ENCODE data around the gene FADS2. TPM values are rescaled to one million over a fixed set of nuclear protein-coding genes. Genes with fewer than 3 reads are reported as not detected.

The FADS2 gene
- total RNA-seq, 1 experiment from 2014 or later, result 36.3 TPM

DNA sequence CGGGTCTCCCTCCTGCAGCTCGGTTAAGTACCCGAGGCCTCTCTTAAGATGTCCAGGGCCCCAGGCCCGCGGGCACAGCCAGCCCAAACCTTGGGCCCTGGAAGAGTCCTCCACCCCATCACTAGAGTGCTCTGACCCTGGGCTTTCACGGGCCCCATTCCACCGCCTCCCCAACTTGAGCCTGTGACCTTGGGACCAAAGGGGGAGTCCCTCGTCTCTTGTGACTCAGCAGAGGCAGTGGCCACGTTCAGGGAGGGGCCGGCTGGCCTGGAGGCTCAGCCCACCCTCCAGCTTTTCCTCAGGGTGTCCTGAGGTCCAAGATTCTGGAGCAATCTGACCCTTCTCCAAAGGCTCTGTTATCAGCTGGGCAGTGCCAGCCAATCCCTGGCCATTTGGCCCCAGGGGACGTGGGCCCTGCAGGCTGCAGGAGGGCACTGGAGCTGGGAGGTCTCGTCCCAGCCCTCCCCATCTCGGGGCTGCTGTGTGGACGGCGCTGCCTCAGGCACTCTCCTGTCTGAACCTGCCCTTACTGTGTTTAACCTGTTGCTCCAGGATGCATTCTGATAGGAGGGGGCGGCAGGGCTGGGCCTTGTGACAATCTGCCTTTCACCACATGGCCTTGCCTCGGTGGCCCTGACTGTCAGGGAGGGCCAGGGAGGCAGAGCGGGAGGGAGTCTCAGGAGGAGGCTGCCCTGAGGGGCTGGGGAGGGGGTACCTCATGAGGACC lies 38.3 kb downstream of the FADS2 start:
- Mint-ChIP-seq H3K4me1 (ENCODE audit: low read depth, unreplicated experiment) (no peaks in the 10 kb centered on the region), H3K36me3 (ENCODE audit: insufficient read depth, unreplicated experiment) (peaks cover 4% of the 10 kb centered on the region), H3K27ac (ENCODE audit: unreplicated experiment) (no peak overlapping the region), H3K27me3 (ENCODE audit: insufficient read depth, unreplicated experiment) (no peaks in the 10 kb centered on the region), H3K9me3 (ENCODE audit: unreplicated experiment) (no peaks in the 10 kb centered on the region), H3K4me3 (ENCODE audit: unreplicated experiment) (no peak overlapping the region)
- no peak for TF ChIP-seq CTCF (IDR thresholded peaks at IDR 0.05; ENCODE audit: insufficient read depth in 1 of 2, low read depth in 1 of 2, low read length in 1 of 2, severe bottlenecking in 1 of 2, unreplicated experiment in 1 of 2)
- Histone ChIP-seq H3K4me1 (peaks cover 12% of the 10 kb centered on the region), H3K27me3 (replicated peaks; ENCODE audit: control insufficient read depth, insufficient read depth, low read length) (no peaks in the 10 kb centered on the region), H3K36me3 (ENCODE audit: control insufficient read depth, insufficient read depth, low read length) (no peaks in the 10 kb centered on the region), H3K4me3 (ENCODE audit: low read depth, low read length) (no peak overlapping the region), H3K9me3 (no peaks in the 10 kb centered on the region)
- POLR2A ChIA-PET, result interaction anchor here (0.6 kb wide), 1 partner anchor 60 kb away, joined by 3 read pairs; no protein-coding TSS in a partner anchor
- intact Hi-C loops (cut with micrococcal nuclease; ENCODE audit: unreplicated experiment), result no loop called here
- CTCF ChIA-PET, result interaction anchor here (0.6 kb wide), 1 partner anchor 925 kb away, joined by 4 read pairs; no protein-coding TSS in a partner anchor
- BruUV-seq (replicated peaks), result no TSS peak
- no peak for DNase-seq

- ChIA-PET POLR2A (interaction anchor here (0.6 kb wide), 1 partner anchor 60 kb away, joined by 3 read pairs; no protein-coding TSS in a partner anchor), CTCF (interaction anchor here (0.6 kb wide), 1 partner anchor 925 kb away, joined by 4 read pairs; no protein-coding TSS in a partner anchor)
- H3K27me3 Mint-ChIP-seq (ENCODE audit: insufficient read depth, unreplicated experiment), result no peaks in the 10 kb centered on the region
- no peak overlapping the region for H3K4me3 ChIP-seq (ENCODE audit: low read depth, low read length)
- no peaks in the 10 kb centered on the region for H3K4me1 Mint-ChIP-seq (ENCODE audit: low read depth, unreplicated experiment)
- H3K27me3 ChIP-seq (replicated peaks; ENCODE audit: control insufficient read depth, insufficient read depth, low read length), result no peaks in the 10 kb centered on the region
- no peak overlapping the region for H3K27ac Mint-ChIP-seq (ENCODE audit: unreplicated experiment)
- intact Hi-C loops (cut with micrococcal nuclease; ENCODE audit: unreplicated experiment), result no loop called here
- H3K9me3 ChIP-seq, result no peaks in the 10 kb centered on the region
- no TSS peak for BruUV-seq (replicated peaks)
- no peaks in the 10 kb centered on the region for H3K36me3 Mint-ChIP-seq (ENCODE audit: insufficient read depth, unreplicated experiment)
- no peak for TF ChIP-seq CTCF (IDR thresholded peaks at IDR 0.05; ENCODE audit: insufficient read depth in 1 of 2, low read depth in 1 of 2, low read length in 1 of 2, severe bottlenecking in 1 of 2, unreplicated experiment in 1 of 2)
- H3K4me1 ChIP-seq, result peaks cover 12% of the 10 kb centered on the region
- H3K4me3 Mint-ChIP-seq (ENCODE audit: unreplicated experiment), result no peak overlapping the region
- no peaks in the 10 kb centered on the region for H3K36me3 ChIP-seq (ENCODE audit: control insufficient read depth, insufficient read depth, low read length)
- no peak for DNase-seq
- no peaks in the 10 kb centered on the region for H3K9me3 Mint-ChIP-seq (ENCODE audit: unreplicated experiment)
These were observed 38.9 kb downstream of the FADS2 start for GRCh38 chr11:61866958-61867343.

GRCh38 chr11:61868571-61869428 lies 40.7 kb downstream of the FADS2 start:
- H3K4me1 ChIP-seq, result peaks cover 12% of the 10 kb centered on the region
- no peaks in the 10 kb centered on the region for H3K9me3 ChIP-seq
- ChIA-PET CTCF (interaction anchor here (0.5 kb wide), 1 partner anchor 28 kb away, joined by 7 read pairs; no protein-coding TSS in a partner anchor), POLR2A (no interaction called here)
- Mint-ChIP-seq H3K27ac (ENCODE audit: unreplicated experiment) (no peak overlapping the region), H3K36me3 (ENCODE audit: insufficient read depth, unreplicated experiment) (no peaks in the 10 kb centered on the region), H3K9me3 (ENCODE audit: unreplicated experiment) (no peaks in the 10 kb centered on the region), H3K27me3 (ENCODE audit: insufficient read depth, unreplicated experiment) (no peaks in the 10 kb centered on the region), H3K4me3 (ENCODE audit: unreplicated experiment) (no peak overlapping the region), H3K4me1 (ENCODE audit: low read depth, unreplicated experiment) (no peaks in the 10 kb centered on the region)
- no peak for TF ChIP-seq CTCF (IDR thresholded peaks at IDR 0.05; ENCODE audit: insufficient read depth in 1 of 2, low read depth in 1 of 2, low read length in 1 of 2, severe bottlenecking in 1 of 2, unreplicated experiment in 1 of 2)
- intact Hi-C loops (cut with micrococcal nuclease; ENCODE audit: unreplicated experiment), result no loop called here
- H3K36me3 ChIP-seq (ENCODE audit: control insufficient read depth, insufficient read depth, low read length), result no peaks in the 10 kb centered on the region
- no peak overlapping the region for H3K4me3 ChIP-seq (ENCODE audit: low read depth, low read length)
- DNase-seq, result no peak
- no peaks in the 10 kb centered on the region for H3K27me3 ChIP-seq (replicated peaks; ENCODE audit: control insufficient read depth, insufficient read depth, low read length)
- BruUV-seq (replicated peaks), result no TSS peak

All from Caco-2 (cell line).